ENCODE data around the gene CCDC27.
"Not testable (repeated sequence)": the region's sequence is repeated elsewhere in the genome, so short reads cannot be mapped to it uniquely, and the experiment has no call there.

CCDC27 gene

GRCh38 chr1:3712573-3713535, 39.4 kb upstream of the CCDC27 start:
- no peak overlapping the region for H3K4me3 Mint-ChIP-seq
- no peaks in the 10 kb centered on the region for H3K4me1 Mint-ChIP-seq (ENCODE audit: low read depth)
- intact Hi-C loops (cut with micrococcal nuclease): no loop called here
- H3K9me3 Mint-ChIP-seq: no peaks in the 10 kb centered on the region
- no peaks in the 10 kb centered on the region for H3K36me3 Mint-ChIP-seq (ENCODE audit: low read depth)
- H3K27ac Mint-ChIP-seq: no peak overlapping the region
- H3K27me3 Mint-ChIP-seq: peaks cover 20% of the 10 kb centered on the region

- Mint-ChIP-seq H3K4me3 (no peak overlapping the region), H3K4me1 (ENCODE audit: low read depth) (no peaks in the 10 kb centered on the region), H3K27ac (no peak overlapping the region), H3K9me3 (no peaks in the 10 kb centered on the region), H3K27me3 (peaks cover 15% of the 10 kb centered on the region), H3K36me3 (ENCODE audit: low read depth) (no peaks in the 10 kb centered on the region)
- intact Hi-C loops (cut with micrococcal nuclease): no loop called here
These were observed 38.4 kb upstream of the CCDC27 start for GRCh38 chr1:3713840-3714239.

- Mint-ChIP-seq H3K4me1 (ENCODE audit: low read depth) (no peaks in the 10 kb centered on the region), H3K27ac (no peak overlapping the region), H3K4me3 (no peak overlapping the region), H3K9me3 (no peaks in the 10 kb centered on the region), H3K27me3 (peaks cover 13% of the 10 kb centered on the region), H3K36me3 (ENCODE audit: low read depth) (no peaks in the 10 kb centered on the region)
- intact Hi-C loops (cut with micrococcal nuclease): no loop called here
These were observed 37.9 kb upstream of the CCDC27 start for GRCh38 chr1:3714284-3714741.

- peaks cover 4% of the 10 kb centered on the region for H3K4me1 Mint-ChIP-seq (ENCODE audit: low read depth)
- no peaks in the 10 kb centered on the region for H3K9me3 Mint-ChIP-seq
- intact Hi-C loops (cut with micrococcal nuclease): no loop called here
- H3K4me3 Mint-ChIP-seq: no peak overlapping the region
- no peak overlapping the region for H3K27ac Mint-ChIP-seq
- peaks cover 12% of the 10 kb centered on the region for H3K27me3 Mint-ChIP-seq
- H3K36me3 Mint-ChIP-seq (ENCODE audit: low read depth): no peaks in the 10 kb centered on the region
These were observed 37.4 kb upstream of the CCDC27 start for GRCh38 chr1:3714814-3715213.

- peaks cover 9% of the 10 kb centered on the region for H3K27me3 Mint-ChIP-seq
- no peaks in the 10 kb centered on the region for H3K36me3 Mint-ChIP-seq (ENCODE audit: low read depth)
- intact Hi-C loops (cut with micrococcal nuclease): no loop called here
These were observed 35.9 kb upstream of the CCDC27 start for GRCh38 chr1:3716351-3716750.

GRCh38 chr1:3717041-3717714, 35.1 kb upstream of the CCDC27 start:
- Mint-ChIP-seq H3K4me3 (no peak overlapping the region), H3K36me3 (ENCODE audit: low read depth) (no peaks in the 10 kb centered on the region), H3K27me3 (peaks cover 9% of the 10 kb centered on the region), H3K9me3 (no peaks in the 10 kb centered on the region), H3K27ac (no peak overlapping the region), H3K4me1 (ENCODE audit: low read depth) (peaks cover 6% of the 10 kb centered on the region)
- intact Hi-C loops (cut with micrococcal nuclease): no loop called here

More at GRCh38 chr1:3716351-3716750, 35.9 kb upstream of the CCDC27 start:
- Mint-ChIP-seq H3K4me1 (ENCODE audit: low read depth) (peaks cover 6% of the 10 kb centered on the region), H3K27ac (no peak overlapping the region), H3K9me3 (no peaks in the 10 kb centered on the region), H3K4me3 (no peak overlapping the region)

- intact Hi-C loops (cut with micrococcal nuclease): no loop called here
- no peak overlapping the region for H3K27ac Mint-ChIP-seq
- no peaks in the 10 kb centered on the region for H3K36me3 Mint-ChIP-seq (ENCODE audit: low read depth)
- peaks cover 6% of the 10 kb centered on the region for H3K4me1 Mint-ChIP-seq (ENCODE audit: low read depth)
- peaks cover 9% of the 10 kb centered on the region for H3K27me3 Mint-ChIP-seq
- no peaks in the 10 kb centered on the region for H3K9me3 Mint-ChIP-seq
- no peak overlapping the region for H3K4me3 Mint-ChIP-seq
These were observed 34.3 kb upstream of the CCDC27 start for GRCh38 chr1:3717715-3718601.

- peaks cover 6% of the 10 kb centered on the region for H3K4me1 Mint-ChIP-seq (ENCODE audit: low read depth)
- intact Hi-C loops (cut with micrococcal nuclease): no loop called here
- H3K36me3 Mint-ChIP-seq (ENCODE audit: low read depth): no peaks in the 10 kb centered on the region
- no peak overlapping the region for H3K27ac Mint-ChIP-seq
- no peak overlapping the region for H3K4me3 Mint-ChIP-seq
- H3K27me3 Mint-ChIP-seq: peaks cover 11% of the 10 kb centered on the region
- H3K9me3 Mint-ChIP-seq: no peaks in the 10 kb centered on the region
These were observed 33.5 kb upstream of the CCDC27 start for GRCh38 chr1:3718764-3719163.

GRCh38 chr1:3721955-3722465, 30.2 kb upstream of the CCDC27 start:
- H3K36me3 Mint-ChIP-seq (ENCODE audit: low read depth): no peaks in the 10 kb centered on the region
- H3K4me1 Mint-ChIP-seq (ENCODE audit: low read depth): peaks cover 6% of the 10 kb centered on the region
- H3K27ac Mint-ChIP-seq: no peak overlapping the region
- no peaks in the 10 kb centered on the region for H3K9me3 Mint-ChIP-seq
- peaks cover 11% of the 10 kb centered on the region for H3K27me3 Mint-ChIP-seq
- intact Hi-C loops (cut with micrococcal nuclease): loop anchor here (5.0 kb wide), 1 partner anchor 230 kb away; no protein-coding TSS in a partner anchor
- H3K4me3 Mint-ChIP-seq: no peak overlapping the region

GRCh38 chr1:3722846-3723245, 29.4 kb upstream of the CCDC27 start:
- H3K9me3 Mint-ChIP-seq: no peaks in the 10 kb centered on the region
- intact Hi-C loops (cut with micrococcal nuclease): loop anchor here (5.0 kb wide), 1 partner anchor 231 kb away; no protein-coding TSS in a partner anchor
- H3K4me1 Mint-ChIP-seq (ENCODE audit: low read depth): peaks cover 6% of the 10 kb centered on the region

GRCh38 chr1:3724416-3725030, 27.7 kb upstream of the CCDC27 start:
- intact Hi-C loops (cut with micrococcal nuclease): loop anchor here (2.0 to 5.0 kb wide), 2 partner anchors 30 to 232 kb away; no protein-coding TSS in a partner anchor
- not testable (repeated sequence) for H3K9me3 Mint-ChIP-seq; H3K27me3 Mint-ChIP-seq; H3K4me1 Mint-ChIP-seq (ENCODE audit: low read depth); H3K36me3 Mint-ChIP-seq (ENCODE audit: low read depth); H3K4me3 Mint-ChIP-seq; H3K27ac Mint-ChIP-seq

More at GRCh38 chr1:3722846-3723245, 29.4 kb upstream of the CCDC27 start:
- H3K4me3 Mint-ChIP-seq: no peak overlapping the region
- no peaks in the 10 kb centered on the region for H3K36me3 Mint-ChIP-seq (ENCODE audit: low read depth)
- peaks cover 8% of the 10 kb centered on the region for H3K27me3 Mint-ChIP-seq
- H3K27ac Mint-ChIP-seq: no peak overlapping the region

- Mint-ChIP-seq H3K27me3 (peaks cover 5% of the 10 kb centered on the region), H3K4me1 (ENCODE audit: low read depth) (no peaks in the 10 kb centered on the region), H3K9me3 (no peaks in the 10 kb centered on the region), H3K27ac (no peak overlapping the region), H3K4me3 (no peak overlapping the region), H3K36me3 (ENCODE audit: low read depth) (no peaks in the 10 kb centered on the region)
- intact Hi-C loops (cut with micrococcal nuclease): loop anchor here (2.0 kb wide), 1 partner anchor 31 kb away; no protein-coding TSS in a partner anchor
These were observed 26.9 kb upstream of the CCDC27 start for GRCh38 chr1:3725366-3725765.

Data from dendritic cell treated with granulocyte-macrophage colony-stimulating factor and Interleukin-4, amounts not matched to agents 40 ng/mL and 50 ng/mL, for 4 days (primary cell).